ENCODE results near the gene PTPRM.

DNA sequence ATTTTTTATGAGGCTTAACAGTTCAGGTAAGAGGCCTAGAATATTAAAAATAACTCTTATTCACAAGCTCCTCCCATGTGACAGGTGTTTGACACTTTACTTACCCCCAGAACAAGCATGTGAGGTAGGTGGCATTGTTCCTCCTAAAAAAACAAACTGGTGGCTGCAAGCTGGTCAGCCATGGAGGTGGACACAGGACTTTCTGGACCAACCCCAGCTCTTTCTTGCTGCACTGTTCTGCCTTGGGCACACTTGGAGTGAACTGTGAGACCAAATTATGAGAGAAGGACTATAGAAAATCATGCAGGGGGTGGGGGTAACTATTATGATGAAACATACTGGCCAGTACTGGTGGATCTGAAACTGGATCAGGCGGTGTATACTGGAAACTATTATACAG is 56.6 kb downstream of the PTPRM start:
- TF ChIP-seq EZH2 (IDR thresholded peaks at IDR 0.05; ENCODE audit: insufficient read depth, poor library complexity, severe bottlenecking), result no peak
- no peak for TF ChIP-seq EZH2phosphoT487 (IDR thresholded peaks at IDR 0.05; ENCODE audit: insufficient read depth, low read depth)
